Measurements from ENCODE around the gene AKNA. TPM values are rescaled to one million over a fixed set of nuclear protein-coding genes. Genes with fewer than 3 reads are reported as not detected.

AKNA gene
- total RNA-seq, 1 experiment from 2014 or later: 3.9 TPM

DNA sequence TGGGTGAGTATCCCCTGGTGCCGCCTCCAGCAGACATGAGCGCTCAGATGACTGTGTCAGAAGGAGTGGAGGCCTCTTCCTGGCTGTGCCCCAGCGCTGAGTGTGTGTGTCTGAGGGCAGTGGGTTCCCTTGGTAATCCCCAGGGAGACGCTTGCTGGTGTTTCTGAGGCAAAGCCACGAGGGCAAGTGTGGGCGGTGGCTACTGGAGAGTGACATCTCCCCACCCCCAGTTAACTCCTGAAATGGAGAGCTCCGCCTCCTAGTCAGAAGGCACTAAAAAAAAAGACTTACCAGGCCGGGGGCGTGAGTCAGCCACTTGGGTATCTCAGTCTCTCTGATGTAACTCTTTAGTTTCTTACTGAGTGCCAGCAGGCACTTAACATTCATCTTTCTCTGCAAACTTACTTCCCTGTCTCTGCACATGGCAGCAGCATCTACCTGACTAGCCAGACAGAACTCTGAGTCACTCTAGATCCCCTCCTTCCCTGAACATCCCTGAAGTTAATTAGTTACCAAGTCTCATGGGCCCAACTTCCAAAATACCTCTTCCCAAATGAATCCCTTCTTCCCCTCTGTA lies 38.8 kb downstream of the AKNA start:
- TF ChIP-seq, protein P1, sequence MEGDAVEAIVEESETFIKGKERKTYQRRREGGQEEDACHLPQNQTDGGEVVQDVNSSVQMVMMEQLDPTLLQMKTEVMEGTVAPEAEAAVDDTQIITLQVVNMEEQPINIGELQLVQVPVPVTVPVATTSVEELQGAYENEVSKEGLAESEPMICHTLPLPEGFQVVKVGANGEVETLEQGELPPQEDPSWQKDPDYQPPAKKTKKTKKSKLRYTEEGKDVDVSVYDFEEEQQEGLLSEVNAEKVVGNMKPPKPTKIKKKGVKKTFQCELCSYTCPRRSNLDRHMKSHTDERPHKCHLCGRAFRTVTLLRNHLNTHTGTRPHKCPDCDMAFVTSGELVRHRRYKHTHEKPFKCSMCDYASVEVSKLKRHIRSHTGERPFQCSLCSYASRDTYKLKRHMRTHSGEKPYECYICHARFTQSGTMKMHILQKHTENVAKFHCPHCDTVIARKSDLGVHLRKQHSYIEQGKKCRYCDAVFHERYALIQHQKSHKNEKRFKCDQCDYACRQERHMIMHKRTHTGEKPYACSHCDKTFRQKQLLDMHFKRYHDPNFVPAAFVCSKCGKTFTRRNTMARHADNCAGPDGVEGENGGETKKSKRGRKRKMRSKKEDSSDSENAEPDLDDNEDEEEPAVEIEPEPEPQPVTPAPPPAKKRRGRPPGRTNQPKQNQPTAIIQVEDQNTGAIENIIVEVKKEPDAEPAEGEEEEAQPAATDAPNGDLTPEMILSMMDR (IDR thresholded peaks at IDR 0.05; ENCODE audit: unreplicated experiment): no peak
- peak; percentile 65 for DNase-seq
- CTCF ChIA-PET: no interaction called here
- peaks cover 8% of the 10 kb centered on the region for H3K36me3 Mint-ChIP-seq (ENCODE audit: insufficient read depth, unreplicated experiment)
- H3K4me3 Mint-ChIP-seq (ENCODE audit: low read depth, unreplicated experiment): no peak overlapping the region
- intact Hi-C loops (cut with micrococcal nuclease; ENCODE audit: unreplicated experiment): no loop called here
- H3K27me3 Mint-ChIP-seq (ENCODE audit: unreplicated experiment): no peaks in the 10 kb centered on the region
- H3K9me3 Mint-ChIP-seq (ENCODE audit: low read depth, unreplicated experiment): no peaks in the 10 kb centered on the region
- BruUV-seq (replicated peaks): no TSS peak
- H3K27ac Mint-ChIP-seq (ENCODE audit: unreplicated experiment): peak overlapping the region; percentile 78
- H3K4me1 Mint-ChIP-seq (ENCODE audit: low read depth, unreplicated experiment): peaks cover 21% of the 10 kb centered on the region

- intact Hi-C loops (cut with micrococcal nuclease; ENCODE audit: unreplicated experiment): no loop called here
- BruUV-seq (replicated peaks): no TSS peak
- Mint-ChIP-seq H3K9me3 (ENCODE audit: low read depth, unreplicated experiment) (no peaks in the 10 kb centered on the region), H3K27ac (ENCODE audit: unreplicated experiment) (peak overlapping the region; percentile 78), H3K27me3 (ENCODE audit: unreplicated experiment) (no peaks in the 10 kb centered on the region), H3K4me1 (ENCODE audit: low read depth, unreplicated experiment) (peaks cover 21% of the 10 kb centered on the region), H3K36me3 (ENCODE audit: insufficient read depth, unreplicated experiment) (peaks cover 8% of the 10 kb centered on the region), H3K4me3 (ENCODE audit: low read depth, unreplicated experiment) (no peak overlapping the region)
- CTCF ChIA-PET: no interaction called here
- TF ChIP-seq, protein P1 (IDR thresholded peaks at IDR 0.05; ENCODE audit: unreplicated experiment): no peak
- no peak for DNase-seq
Observed at GRCh38 chr9:114348261-114348905, 39.4 kb downstream of the AKNA start.

DNA sequence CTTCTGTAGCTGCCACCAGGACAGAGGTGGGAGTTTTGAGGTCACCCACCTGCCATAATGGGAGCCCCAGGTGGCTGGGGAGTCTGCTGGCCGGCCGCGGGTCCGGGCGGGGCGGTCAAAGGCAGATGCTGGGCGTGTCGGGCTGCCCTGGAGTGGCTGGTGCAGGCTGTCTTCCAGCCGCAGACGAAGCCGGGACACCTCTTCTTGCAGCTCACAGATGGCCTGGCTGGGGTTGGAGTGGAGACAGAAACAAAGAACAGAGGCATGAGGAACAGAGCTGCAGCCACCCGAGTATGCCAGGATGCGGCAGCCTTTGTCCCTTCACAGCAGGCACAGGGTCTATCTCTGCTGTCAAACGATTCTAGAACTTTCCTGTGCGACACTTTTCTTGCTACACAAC lies 40.1 kb downstream of the AKNA start:
- Mint-ChIP-seq H3K36me3 (ENCODE audit: insufficient read depth, unreplicated experiment) (peaks cover 8% of the 10 kb centered on the region), H3K9me3 (ENCODE audit: low read depth, unreplicated experiment) (no peaks in the 10 kb centered on the region), H3K4me1 (ENCODE audit: low read depth, unreplicated experiment) (peaks cover 21% of the 10 kb centered on the region), H3K27ac (ENCODE audit: unreplicated experiment) (no peak overlapping the region), H3K27me3 (ENCODE audit: unreplicated experiment) (no peaks in the 10 kb centered on the region), H3K4me3 (ENCODE audit: low read depth, unreplicated experiment) (no peak overlapping the region)
- intact Hi-C loops (cut with micrococcal nuclease; ENCODE audit: unreplicated experiment): no loop called here
- TF ChIP-seq, protein P1 (IDR thresholded peaks at IDR 0.05; ENCODE audit: unreplicated experiment): no peak
- CTCF ChIA-PET: no interaction called here
- DNase-seq: no peak
- no TSS peak for BruUV-seq (replicated peaks)

GRCh38 chr9:114346146-114346545 lies 41.6 kb downstream of the AKNA start:
- intact Hi-C loops (cut with micrococcal nuclease; ENCODE audit: unreplicated experiment): no loop called here
- H3K27ac Mint-ChIP-seq (ENCODE audit: unreplicated experiment): no peak overlapping the region
- no peak for DNase-seq
- peaks cover 8% of the 10 kb centered on the region for H3K36me3 Mint-ChIP-seq (ENCODE audit: insufficient read depth, unreplicated experiment)
- no peaks in the 10 kb centered on the region for H3K27me3 Mint-ChIP-seq (ENCODE audit: unreplicated experiment)
- no peak overlapping the region for H3K4me3 Mint-ChIP-seq (ENCODE audit: low read depth, unreplicated experiment)
- no peaks in the 10 kb centered on the region for H3K9me3 Mint-ChIP-seq (ENCODE audit: low read depth, unreplicated experiment)
- TF ChIP-seq, protein P1 (IDR thresholded peaks at IDR 0.05; ENCODE audit: unreplicated experiment): no peak
- CTCF ChIA-PET: no interaction called here
- BruUV-seq (replicated peaks): no TSS peak
- peaks cover 21% of the 10 kb centered on the region for H3K4me1 Mint-ChIP-seq (ENCODE audit: low read depth, unreplicated experiment)

Measured in Calu3 (cell line).